SK-N-SH (cell line): ENCODE measurements around the gene LGALS3BP. TPM values are rescaled to one million over a fixed set of nuclear protein-coding genes. Genes with fewer than 3 reads are reported as not detected.

Experiments
- CTCF ChIA-PET: fragments of 300-600, 350-600 bp; formaldehyde crosslinking; extraction: SDS; loops from one replicate; lab custom pipeline; 2021; lab: Yijun Ruan, JAX
- POLR2A ChIA-PET: fragments of 350-600 bp; sonication (Branson Sonifier 250); formaldehyde crosslinking; extraction: SDS; loops from one replicate; lab custom pipeline; 2020; ENCODE audit warnings: antibody characterized with exemption, inconsistent platforms; lab: Yijun Ruan, JAX
- DNase-seq: peaks from one replicate; pipeline ENCODE4 v3.0.0; 2012
- H2AFZ ChIP-seq: fragments of 200-600 bp; sonication (generic); 2 replicates; pipeline ENCODE4 v1.8.1; 2016; ENCODE audit warnings: antibody characterized with exemption, mild to moderate bottlenecking, low read depth
- H3F3A ChIP-seq: fragments of 200-600 bp; sonication (generic); replicated peaks from 2 replicates; pipeline ENCODE3; 2016; ENCODE audit warnings: antibody characterized with exemption, mild to moderate bottlenecking; ENCODE audit not compliant: insufficient read depth
- H3K27ac ChIP-seq, 2 experiments: fragments of 200-500 bp in 1 of 2; fragments of 200-600 bp in 1 of 2; sonication (Bioruptor generic) in 1 of 2; sonication (generic), shearing (Covaris generic) in 1 of 2; 2 replicates each; pipeline versions ENCODE4 v1.5.1 to v1.6.1; 2014 to 2016; ENCODE audit warnings: low read depth in 2 of 2, inconsistent platforms in 1 of 2, low read length in 1 of 2, mild to moderate bottlenecking in 1 of 2, mixed read lengths in 1 of 2
- H3K27me3 ChIP-seq: fragments of 200-600 bp; sonication (generic), shearing (Covaris generic); 2 replicates; pipeline ENCODE4 v1.6.1; 2016; ENCODE audit warnings: mixed run types; ENCODE audit not compliant: insufficient read depth
- H3K36me3 ChIP-seq, 2 experiments: fragments of 200-500 bp in 1 of 2; fragments of 200-600 bp in 1 of 2; sonication (Bioruptor generic) in 1 of 2; sonication (generic) in 1 of 2; replicated peaks in 1 of 2; 2 replicates each; pipeline versions ENCODE3 to v1.5.1; 2014 to 2016; ENCODE audit warnings: low read length in 1 of 2, mild to moderate bottlenecking in 1 of 2; ENCODE audit not compliant: insufficient read depth in 2 of 2, control insufficient read depth in 1 of 2
- H3K4me1 ChIP-seq, 2 experiments: fragments of 200-500 bp in 1 of 2; fragments of 200-600 bp in 1 of 2; sonication (Bioruptor generic) in 1 of 2; sonication (generic), shearing (Covaris generic) in 1 of 2; 2 replicates each; pipeline versions ENCODE4 v1.5.1 to v1.6.1; 2014 to 2016; ENCODE audit warnings: low read depth in 1 of 2, low read length in 1 of 2, mixed run types in 1 of 2; ENCODE audit not compliant: insufficient read depth in 2 of 2, control insufficient read depth in 1 of 2
- H3K4me2 ChIP-seq: fragments of 200-600 bp; sonication (generic), shearing (Covaris generic); 2 replicates; pipeline ENCODE4 v1.6.1; 2017; ENCODE audit warnings: mixed run types
- H3K4me3 ChIP-seq, 2 experiments: fragments of 200-500 bp in 1 of 2; fragments of 200-600 bp in 1 of 2; sonication (Bioruptor generic) in 1 of 2; sonication (generic), shearing (Covaris generic) in 1 of 2; 2 replicates each; pipeline versions ENCODE4 v1.5.1 to v1.8.1; 2014 to 2016; ENCODE audit warnings: low read depth in 2 of 2, inconsistent platforms in 1 of 2, low read length in 1 of 2, mild to moderate bottlenecking in 1 of 2, mixed read lengths in 1 of 2, moderate library complexity in 1 of 2
- H3K79me2 ChIP-seq: fragments of 200-600 bp; sonication (generic); 2 replicates; pipeline ENCODE4 v1.8.1; 2017; ENCODE audit warnings: mild to moderate bottlenecking; ENCODE audit not compliant: insufficient read depth
- H3K9ac ChIP-seq: fragments of 200-600 bp; sonication (generic); 2 replicates; pipeline ENCODE4 v1.6.1; 2017; ENCODE audit warnings: mixed run types
- H3K9me2 ChIP-seq: fragments of 200-600 bp; sonication (generic); 2 replicates; pipeline ENCODE4 v1.6.1; 2017; ENCODE audit warnings: mixed run types
- H3K9me3 ChIP-seq: fragments of 200-600 bp; sonication (generic); 2 replicates; pipeline ENCODE4 v1.6.1; 2017; ENCODE audit warnings: mixed run types, mild to moderate bottlenecking, moderate library complexity
- H4K20me1 ChIP-seq: fragments of 200-600 bp; sonication (generic); 2 replicates; pipeline ENCODE4 v1.6.1; 2017; ENCODE audit warnings: mild to moderate bottlenecking, mixed run types; ENCODE audit not compliant: insufficient read depth
- CTCF ChIP-seq: fragments of 200-600 bp; sonication (generic); IDR thresholded peaks from 2 replicates; pipeline ENCODE4 v1.6.1; 2017; ENCODE audit warnings: antibody characterized with exemption, mild to moderate bottlenecking, moderate library complexity
- ELF1 ChIP-seq: IDR thresholded peaks from 2 replicates; pipeline ENCODE4 v1.4.0; 2012
- EP300 ChIP-seq, 2 experiments: IDR thresholded peaks; 2 replicates each; pipeline versions ENCODE4 v1.4.0 to v1.6.1; 2012; ENCODE audit warnings: borderline replicate concordance in 1 of 2, low read depth in 1 of 2, low read length in 1 of 2
- EZH2phosphoT487 ChIP-seq: fragments of 200-600 bp; sonication (generic); IDR thresholded peaks from 2 replicates; pipeline ENCODE4 v1.6.1; 2017; ENCODE audit warnings: low read depth, mixed run types, mild to moderate bottlenecking, antibody characterized with exemption, moderate library complexity, borderline replicate concordance
- FOSL2 ChIP-seq: IDR thresholded peaks from 2 replicates; pipeline ENCODE4 v1.4.0; 2012; ENCODE audit warnings: low read depth, mild to moderate bottlenecking, moderate library complexity, borderline replicate concordance
- FOXM1 ChIP-seq: IDR thresholded peaks from 2 replicates; pipeline ENCODE4 v1.4.0; 2012; ENCODE audit warnings: low read depth, mild to moderate bottlenecking
- IRF3 ChIP-seq: fragments of 150-350 bp; IDR thresholded peaks from 2 replicates; pipeline ENCODE4 v1.6.1; 2016; ENCODE audit warnings: mild to moderate bottlenecking, low read depth, low read length
- MEF2A ChIP-seq: IDR thresholded peaks from 2 replicates; pipeline ENCODE4 v1.4.0; 2012; ENCODE audit warnings: low read depth, borderline replicate concordance
- POLR2AphosphoS5 ChIP-seq: IDR thresholded peaks from 2 replicates; pipeline ENCODE4 v1.6.1; 2012; ENCODE audit warnings: low read depth, low read length
- RAD21 ChIP-seq: IDR thresholded peaks from 2 replicates; pipeline ENCODE4 v1.6.1; 2012; ENCODE audit warnings: mild to moderate bottlenecking, low read length
- RXRA ChIP-seq: IDR thresholded peaks from 2 replicates; pipeline ENCODE4 v1.4.0; 2012; ENCODE audit warnings: low read depth, mild to moderate bottlenecking, borderline replicate concordance
- TAF1 ChIP-seq: IDR thresholded peaks from 2 replicates; pipeline ENCODE4 v1.6.1; 2012; ENCODE audit warnings: low read depth, mild to moderate bottlenecking, low read length, moderate library complexity, borderline replicate concordance
- TEAD4 ChIP-seq: IDR thresholded peaks from 2 replicates; pipeline ENCODE4 v1.4.0; 2012; ENCODE audit warnings: mild to moderate bottlenecking, borderline replicate concordance; ENCODE audit not compliant: insufficient read depth
- WGBS: methylation state at CpG from one replicate; pipeline ENCODE4 v1.1.6; 2017; ENCODE audit warnings: low lambda C conversion rate; 5-methylcytosine and 5-hydroxymethylcytosine counted together
- polyA plus RNA-seq, 3 experiments: library from polyadenylated mRNA; depleted of rRNA; stranded (reverse); fragments of >200 nt; gene quantifications; 2 replicates each; pipeline ENCODE4 v1.2.3, GENCODE V29; 2012
- TF ChIP-seq, protein P1 (sequence below): IDR thresholded peaks from 2 replicates; pipeline ENCODE4 v1.4.0; 2012; ENCODE audit warnings: low read depth, borderline replicate concordance

Gene LGALS3BP
- polyA plus RNA-seq, 1 of the 3 experiments (the other 2 are of a cell fraction) = 579 TPM

- 89% methylated on average over 17 of the region's 20 CpGs for WGBS
- H3K4me2 ChIP-seq = no peak overlapping the region
- no peak for DNase-seq
- no peak overlapping the region for H3K27ac ChIP-seq
- CTCF ChIA-PET = interaction anchor here (0.7 to 11.1 kb wide), 8 partner anchors 9 to 137 kb away, joined by 3 to 133 read pairs (median 4); partner anchors contain the start of gene LGALS3BP
- peaks cover under 1 to 44% of the 10 kb centered on the region in 2 experiments; a peak in 2 of 4 replicates for H3K4me1 ChIP-seq
- H3K9me2 ChIP-seq = no peaks in the 10 kb centered on the region
- POLR2A ChIA-PET = no interaction called here
- H3K9ac ChIP-seq = no peak overlapping the region
- H3K36me3 ChIP-seq = peaks cover 1 to 39% of the 10 kb centered on the region in 2 experiments
- H3K27me3 ChIP-seq = no peaks in the 10 kb centered on the region
- H3K79me2 ChIP-seq = peaks cover 88% of the 10 kb centered on the region
- peaks cover 74% of the 10 kb centered on the region for H4K20me1 ChIP-seq
- H3K9me3 ChIP-seq = no peaks in the 10 kb centered on the region
- H3F3A ChIP-seq = peaks cover 3% of the 10 kb centered on the region
- H3K4me3 ChIP-seq = no peak overlapping the region
- TF ChIP-seq ELF1 = no peak
- TF ChIP-seq TAF1 = no peak
- no peak for TF ChIP-seq RXRA
- TF ChIP-seq POLR2AphosphoS5 = no peak
- TF ChIP-seq MEF2A = no peak
- TF ChIP-seq FOSL2 = no peak
- TF ChIP-seq RAD21 = no peak
- TF ChIP-seq EP300 (IDR thresholded peaks at IDR 0.05; ENCODE audit: borderline replicate concordance in 1 of 2, low read depth in 1 of 2, low read length in 1 of 2) = no peak
- TF ChIP-seq FOXM1 = no peak
- no peak for TF ChIP-seq EZH2phosphoT487
- TF ChIP-seq, protein P1, sequence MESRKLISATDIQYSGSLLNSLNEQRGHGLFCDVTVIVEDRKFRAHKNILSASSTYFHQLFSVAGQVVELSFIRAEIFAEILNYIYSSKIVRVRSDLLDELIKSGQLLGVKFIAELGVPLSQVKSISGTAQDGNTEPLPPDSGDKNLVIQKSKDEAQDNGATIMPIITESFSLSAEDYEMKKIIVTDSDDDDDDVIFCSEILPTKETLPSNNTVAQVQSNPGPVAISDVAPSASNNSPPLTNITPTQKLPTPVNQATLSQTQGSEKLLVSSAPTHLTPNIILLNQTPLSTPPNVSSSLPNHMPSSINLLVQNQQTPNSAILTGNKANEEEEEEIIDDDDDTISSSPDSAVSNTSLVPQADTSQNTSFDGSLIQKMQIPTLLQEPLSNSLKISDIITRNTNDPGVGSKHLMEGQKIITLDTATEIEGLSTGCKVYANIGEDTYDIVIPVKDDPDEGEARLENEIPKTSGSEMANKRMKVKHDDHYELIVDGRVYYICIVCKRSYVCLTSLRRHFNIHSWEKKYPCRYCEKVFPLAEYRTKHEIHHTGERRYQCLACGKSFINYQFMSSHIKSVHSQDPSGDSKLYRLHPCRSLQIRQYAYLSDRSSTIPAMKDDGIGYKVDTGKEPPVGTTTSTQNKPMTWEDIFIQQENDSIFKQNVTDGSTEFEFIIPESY = no peak
- TF ChIP-seq CTCF = no peak
- no peak for TF ChIP-seq IRF3
- no peak for TF ChIP-seq TEAD4
- no peak overlapping the region for H2AFZ ChIP-seq
Measured at GRCh38 chr17:79002796-79003593, 23.3 kb upstream of the LGALS3BP start.
